ENCODE data around the gene SDCBP2. TPM values are rescaled to one million over a fixed set of nuclear protein-coding genes. Genes with fewer than 3 reads are reported as not detected.

Gene SDCBP2
- total and polyA plus RNA-seq, 10 of the 15 experiments (the other 5 are each of a cell fraction or from before 2014, with no cell fraction given) = 0.16 to 2.4 (median 1.1) TPM; not detected in 1

GRCh38 chr20:1278993-1279392, 49.9 kb downstream of the SDCBP2 start:
- H3K4me1 ChIP-seq (ENCODE audit: control insufficient read depth, insufficient read depth, low read length) = no peaks in the 10 kb centered on the region
- H3K79me2 ChIP-seq (ENCODE audit: control insufficient read depth, insufficient read depth, low read length) = no peaks in the 10 kb centered on the region
- no peak overlapping the region for H3K4me3 ChIP-seq
- CTCF ChIA-PET = no interaction called here
- H4K20me1 ChIP-seq (ENCODE audit: control insufficient read depth, insufficient read depth) = no peaks in the 10 kb centered on the region
- H3K36me3 ChIP-seq (ENCODE audit: control insufficient read depth in 2 of 2, insufficient read depth in 2 of 2, low read length in 1 of 2) = no peaks in the 10 kb centered on the region; a peak in 1 of 4 replicates
- RAD21 ChIA-PET (ENCODE audit: unreplicated experiment) = no interaction called here
- intact Hi-C loops (cut with micrococcal nuclease; ENCODE audit: unreplicated experiment) = no loop called here
- H3K9ac ChIP-seq (ENCODE audit: control insufficient read depth, insufficient read depth, low read length) = no peak overlapping the region
- SMC1A ChIA-PET (ENCODE audit: uncharacterized antibody, unreplicated experiment) = no interaction called here
- H3K4me2 ChIP-seq (ENCODE audit: control insufficient read depth, insufficient read depth) = no peak overlapping the region
- H2AFZ ChIP-seq (ENCODE audit: control insufficient read depth, low read depth, low read length) = no peak overlapping the region
- no peaks in the 10 kb centered on the region; a peak in 2 of 4 replicates for H3K27me3 ChIP-seq (replicated peaks in 1 of 2; ENCODE audit: control insufficient read depth in 2 of 2, insufficient read depth in 2 of 2, low read length in 1 of 2)
- POLR2A ChIA-PET = no interaction called here
- no peaks in the 10 kb centered on the region; the same call in 2 of the 3 replicates for H3K9me3 ChIP-seq (replicated peaks; ENCODE audit: control insufficient read depth, insufficient read depth, low read length)
- DNase-seq (ENCODE audit: low read depth, low spot score) (no peak), FAIRE-seq (no peak), ATAC-seq (no peak)
- WGBS (ENCODE audit: insufficient coverage, insufficient replicate concordance, low lambda C conversion rate, missing lambda C conversion rate) = 21% methylated on average over 4 of the region's 4 CpGs
- BruUV-seq (replicated peaks) = no TSS peak
- in situ Hi-C loops (cut with MboI) = no loop called here
- TF ChIP-seq MLLT1 (IDR thresholded peaks at IDR 0.05) (no peak), SPI1 (IDR thresholded peaks at IDR 0.05; ENCODE audit: borderline replicate concordance, insufficient read depth, low read depth, low read length) (peak; percentile 64; the same call in 1 of the 2 replicates)
- no peak overlapping the region for H3K27ac ChIP-seq (ENCODE audit: control insufficient read depth, insufficient read depth)

- H3K36me3 ChIP-seq (ENCODE audit: control insufficient read depth in 2 of 2, insufficient read depth in 2 of 2, low read length in 1 of 2) = no peaks in the 10 kb centered on the region; a peak in 1 of 4 replicates
- no peaks in the 10 kb centered on the region for H4K20me1 ChIP-seq (ENCODE audit: control insufficient read depth, insufficient read depth)
- no peak overlapping the region for H3K27ac ChIP-seq (ENCODE audit: control insufficient read depth, insufficient read depth)
- in situ Hi-C loops (cut with MboI) (no loop called here), intact Hi-C loops (cut with micrococcal nuclease; ENCODE audit: unreplicated experiment) (no loop called here)
- H3K4me1 ChIP-seq (ENCODE audit: control insufficient read depth, insufficient read depth, low read length) = no peaks in the 10 kb centered on the region
- no peak overlapping the region for H2AFZ ChIP-seq (ENCODE audit: control insufficient read depth, low read depth, low read length)
- ChIA-PET SMC1A (ENCODE audit: uncharacterized antibody, unreplicated experiment) (no interaction called here), CTCF (no interaction called here), POLR2A (no interaction called here), RAD21 (ENCODE audit: unreplicated experiment) (no interaction called here)
- H3K27me3 ChIP-seq (replicated peaks in 1 of 2; ENCODE audit: control insufficient read depth in 2 of 2, insufficient read depth in 2 of 2, low read length in 1 of 2) = no peaks in the 10 kb centered on the region; a peak in 2 of 4 replicates
- H3K9me3 ChIP-seq (replicated peaks; ENCODE audit: control insufficient read depth, insufficient read depth, low read length) = no peaks in the 10 kb centered on the region; the same call in 2 of the 3 replicates
- no peaks in the 10 kb centered on the region for H3K79me2 ChIP-seq (ENCODE audit: control insufficient read depth, insufficient read depth, low read length)
- no peak for ATAC-seq
- WGBS (ENCODE audit: insufficient coverage, insufficient replicate concordance, low lambda C conversion rate, missing lambda C conversion rate) = 59% methylated on average over 8 of the region's 8 CpGs
- no peak overlapping the region for H3K9ac ChIP-seq (ENCODE audit: control insufficient read depth, insufficient read depth, low read length)
- no peak for DNase-seq (ENCODE audit: low read depth, low spot score)
- no peak overlapping the region for H3K4me3 ChIP-seq
- H3K4me2 ChIP-seq (ENCODE audit: control insufficient read depth, insufficient read depth) = no peak overlapping the region
- BruUV-seq (replicated peaks) = no TSS peak
- FAIRE-seq = peak; percentile 78
- TF ChIP-seq NR2C2 (IDR thresholded peaks at IDR 0.05; ENCODE audit: borderline replicate concordance, control insufficient read depth, insufficient read length, low read depth) (peak; percentile 10), RELB (IDR thresholded peaks at IDR 0.05; ENCODE audit: low read depth) (no peak)
Measured at GRCh38 chr20:1277529-1278322, 51.2 kb downstream of the SDCBP2 start.

Measured in GM12878 (cell line).